GM12891 (cell line): ENCODE measurements around the gene CALM3.

ENCODE experiments used
- PAX5 ChIP-seq: IDR thresholded peaks from 2 replicates; pipeline ENCODE4 v1.6.1; 2011; ENCODE audit warnings: low read length, moderate library complexity, mild to moderate bottlenecking; ENCODE audit not compliant: insufficient read depth, severe bottlenecking
- POLR2A ChIP-seq: IDR thresholded peaks from 2 replicates; pipeline ENCODE4 v1.6.1; 2011; ENCODE audit warnings: low read depth, low read length, control low read depth
- POLR2AphosphoS5 ChIP-seq: IDR thresholded peaks from 2 replicates; pipeline ENCODE4 v1.6.1; 2011; ENCODE audit warnings: low read depth, low read length, control low read depth
- POU2F2 ChIP-seq: IDR thresholded peaks from 2 replicates; pipeline ENCODE4 v1.6.1; 2011; ENCODE audit warnings: low read depth, mild to moderate bottlenecking, control low read depth, low read length, moderate library complexity
- SPI1 ChIP-seq: IDR thresholded peaks from 2 replicates; pipeline ENCODE4 v1.6.1; 2011; ENCODE audit warnings: low read depth, low read length, control low read depth
- TAF1 ChIP-seq: IDR thresholded peaks from 2 replicates; pipeline ENCODE4 v1.6.1; 2011; ENCODE audit warnings: low read depth, low read length, control low read depth

GRCh38 chr19:46610851-46611770 is 10.0 kb downstream of the CALM3 start:
- TF ChIP-seq POLR2A = peak; percentile 28; the same call in 1 of the 2 replicates
- peak; percentile 72 for TF ChIP-seq POLR2AphosphoS5
- no peak for TF ChIP-seq TAF1
- 0 out of 2 replicates have a peak, but pooled peaks have one; percentile 58 for TF ChIP-seq POU2F2
- TF ChIP-seq SPI1 = no peak
- no peak for TF ChIP-seq PAX5
